ENCODE results near the gene TMEM134.
A peak's percentile ranks its signal among the peaks of the same experiment; 100 is the strongest.

The TMEM134 gene

DNA sequence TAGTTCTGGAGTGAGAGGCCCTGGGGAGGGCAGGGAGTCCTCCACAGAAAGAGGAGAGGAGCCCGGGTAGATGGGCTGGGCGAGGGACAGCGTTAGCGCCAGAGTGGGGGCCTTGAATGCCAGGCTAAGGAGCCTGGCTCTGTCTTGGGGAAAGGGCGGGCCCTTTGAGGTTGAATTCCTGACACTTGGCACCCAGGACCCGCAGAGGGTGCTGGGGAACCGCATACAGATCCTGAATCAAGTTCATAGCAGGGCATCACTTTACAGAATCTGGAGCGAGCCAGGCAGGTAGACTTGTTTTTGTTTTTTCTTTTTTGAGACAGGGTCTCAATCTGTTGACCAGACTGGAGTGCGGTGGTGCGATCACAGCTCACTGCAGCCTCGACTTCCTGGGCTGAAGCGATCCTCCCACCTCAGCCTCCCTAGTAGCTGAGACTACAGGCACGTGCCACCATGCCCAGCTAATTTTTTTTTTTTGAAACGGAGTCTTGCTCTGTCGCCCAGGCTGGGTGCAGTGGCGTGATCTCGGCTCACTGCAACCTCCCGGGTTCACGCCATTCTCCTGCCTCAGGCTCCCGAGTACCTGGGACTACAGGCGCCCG lies 47.5 kb downstream of the TMEM134 start:
- no peak for DNase-seq
- no peaks in the 10 kb centered on the region for H3K36me3 ChIP-seq
- H3K4me3 ChIP-seq (ENCODE audit: low read depth, low read length), result no peak overlapping the region
- no peaks in the 10 kb centered on the region for H3K9me3 ChIP-seq
- H3K27me3 ChIP-seq, result 0 out of 2 replicates have a peak, but pooled peaks cover 2% of the 10 kb centered on the region
- peaks cover 5% of the 10 kb centered on the region for H3K4me1 ChIP-seq
- no peak for TF ChIP-seq CTCF (IDR thresholded peaks at IDR 0.05; ENCODE audit: low read depth, low read length)

DNA sequence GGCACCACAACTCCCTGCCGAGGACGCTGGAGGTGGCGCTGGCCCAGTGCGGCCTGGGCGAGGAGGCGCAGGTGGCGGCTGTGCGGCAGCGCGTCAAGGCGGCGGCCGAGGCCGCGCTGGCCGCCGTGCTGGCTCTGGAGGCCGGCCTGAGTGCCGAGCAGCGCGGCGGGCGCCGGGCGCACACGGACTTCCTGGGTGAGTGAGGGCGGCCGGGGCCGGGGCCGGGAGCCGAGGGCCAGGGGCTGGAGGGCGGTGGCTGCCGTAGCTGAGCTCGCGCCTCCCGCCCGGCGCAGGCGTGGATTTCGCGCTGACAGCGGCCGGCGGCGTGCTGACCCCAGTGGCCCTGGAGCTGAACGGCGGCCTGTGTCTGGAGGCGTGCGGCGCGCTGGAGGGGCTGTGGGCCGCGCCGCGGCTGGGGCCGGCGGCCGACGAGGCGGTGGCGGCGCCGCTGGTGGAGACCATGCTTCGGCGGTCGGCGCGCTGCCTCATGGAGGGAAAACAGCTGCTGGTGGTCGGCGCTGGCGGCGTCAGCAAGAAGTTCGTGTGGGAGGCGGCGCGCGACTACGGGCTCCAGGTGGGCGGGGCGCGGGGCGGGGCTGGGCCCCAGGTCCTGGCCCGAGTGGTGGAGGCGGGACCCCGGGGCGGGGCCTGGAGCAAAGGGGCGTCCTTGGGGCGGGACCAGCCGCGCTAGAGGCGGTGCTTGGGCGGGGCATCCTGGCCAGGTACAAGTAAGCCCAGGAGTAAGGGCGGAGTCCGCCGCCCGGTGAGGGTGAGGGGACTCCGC lies 48.2 kb downstream of the TMEM134 start:
- Histone ChIP-seq H3K36me3 (no peaks in the 10 kb centered on the region), H3K27me3 (0 out of 2 replicates have a peak, but pooled peaks cover 2% of the 10 kb centered on the region), H3K4me3 (ENCODE audit: low read depth, low read length) (peak overlapping the region; percentile 38), H3K4me1 (peaks cover 5% of the 10 kb centered on the region), H3K9me3 (no peaks in the 10 kb centered on the region)
- TF ChIP-seq CTCF (IDR thresholded peaks at IDR 0.05; ENCODE audit: low read depth, low read length), result no peak
- peak; percentile 100 for DNase-seq

- H3K36me3 ChIP-seq, result no peaks in the 10 kb centered on the region
- H3K9me3 ChIP-seq, result no peaks in the 10 kb centered on the region
- DNase-seq, result no peak
- peak overlapping the region; percentile 38 for H3K4me3 ChIP-seq (ENCODE audit: low read depth, low read length)
- H3K27me3 ChIP-seq, result 0 out of 2 replicates have a peak, but pooled peaks cover 2% of the 10 kb centered on the region
- no peak for TF ChIP-seq CTCF (IDR thresholded peaks at IDR 0.05; ENCODE audit: low read depth, low read length)
- peaks cover 5% of the 10 kb centered on the region for H3K4me1 ChIP-seq
These were observed 48.9 kb downstream of the TMEM134 start for GRCh38 chr11:67420147-67420645.

- Histone ChIP-seq H3K27me3 (0 out of 2 replicates have a peak, but pooled peaks cover 2% of the 10 kb centered on the region), H3K36me3 (no peaks in the 10 kb centered on the region), H3K9me3 (no peaks in the 10 kb centered on the region), H3K4me3 (ENCODE audit: low read depth, low read length) (no peak overlapping the region), H3K4me1 (peaks cover 5% of the 10 kb centered on the region)
- DNase-seq, result no peak
- no peak for TF ChIP-seq CTCF (IDR thresholded peaks at IDR 0.05; ENCODE audit: low read depth, low read length)
These were observed 49.6 kb downstream of the TMEM134 start for GRCh38 chr11:67419325-67420049.

GRCh38 chr11:67418476-67419281 lies 50.4 kb downstream of the TMEM134 start:
- no peaks in the 10 kb centered on the region for H3K36me3 ChIP-seq
- H3K9me3 ChIP-seq, result no peaks in the 10 kb centered on the region
- no peak for DNase-seq
- no peak for TF ChIP-seq CTCF (IDR thresholded peaks at IDR 0.05; ENCODE audit: low read depth, low read length)
- H3K27me3 ChIP-seq, result 0 out of 2 replicates have a peak, but pooled peaks cover 2% of the 10 kb centered on the region
- no peak overlapping the region for H3K4me3 ChIP-seq (ENCODE audit: low read depth, low read length)
- H3K4me1 ChIP-seq, result peaks cover 5% of the 10 kb centered on the region

All from BE2C (cell line).